ENCODE data around the gene PACSIN1. TPM values are rescaled to one million over a fixed set of nuclear protein-coding genes. Genes with fewer than 3 reads are reported as not detected.

PACSIN1 gene
- total and polyA plus RNA-seq, 10 of the 15 experiments (the other 5 are each of a cell fraction or from before 2014, with no cell fraction given) = 0.50 to 9.4 (median 2.8) TPM

GRCh38 chr6:34526241-34526972, 60.5 kb downstream of the PACSIN1 start:
- ChIA-PET RAD21 (ENCODE audit: unreplicated experiment) (interaction anchor here (1.8 kb wide), 1 partner anchor 66 kb away, joined by 10 read pairs; no protein-coding TSS in a partner anchor), SMC1A (ENCODE audit: uncharacterized antibody, unreplicated experiment) (interaction anchor here (1.2 to 3.0 kb wide), 3 partner anchors 66 to 84 kb away, joined by 3 to 19 read pairs (median 7); no protein-coding TSS in a partner anchor), POLR2A (interaction anchor here (0.5 kb wide), 2 partner anchors 208 to 215 kb away, joined by 3 to 4 read pairs; no protein-coding TSS in a partner anchor), CTCF (interaction anchor here (0.6 to 3.0 kb wide), 8 partner anchors 46 to 447 kb away, joined by 3 to 27 read pairs (median 4); no protein-coding TSS in a partner anchor)
- Histone ChIP-seq H4K20me1 (ENCODE audit: control insufficient read depth, insufficient read depth) (no peaks in the 10 kb centered on the region), H3K36me3 (ENCODE audit: control insufficient read depth in 2 of 2, insufficient read depth in 2 of 2, low read length in 1 of 2) (no peaks in the 10 kb centered on the region), H3K79me2 (ENCODE audit: control insufficient read depth, insufficient read depth, low read length) (no peaks in the 10 kb centered on the region), H3K4me2 (ENCODE audit: control insufficient read depth, insufficient read depth) (0 out of 2 replicates have a peak overlapping the region, but pooled peaks have one; percentile 7), H3K27ac (ENCODE audit: control insufficient read depth, insufficient read depth) (no peak overlapping the region), H3K9me3 (replicated peaks; ENCODE audit: control insufficient read depth, insufficient read depth, low read length) (no peaks in the 10 kb centered on the region), H3K27me3 (replicated peaks in 1 of 2; ENCODE audit: control insufficient read depth in 2 of 2, insufficient read depth in 2 of 2, low read length in 1 of 2) (no peaks in the 10 kb centered on the region), H3K4me3 (no peak overlapping the region), H3K4me1 (ENCODE audit: control insufficient read depth, insufficient read depth, low read length) (no peaks in the 10 kb centered on the region), H2AFZ (ENCODE audit: control insufficient read depth, low read depth, low read length) (peak overlapping the region; percentile 29), H3K9ac (ENCODE audit: control insufficient read depth, insufficient read depth, low read length) (no peak overlapping the region)
- 72% methylated on average over 23 of the region's 23 CpGs for WGBS (ENCODE audit: insufficient coverage, insufficient replicate concordance, low lambda C conversion rate, missing lambda C conversion rate)
- in situ Hi-C loops (cut with MboI) = no loop called here
- intact Hi-C loops (cut with micrococcal nuclease; ENCODE audit: unreplicated experiment) = loop anchor here (5.0 kb wide), 1 partner anchor 616 kb away; the partner anchor contains the start of gene TCP11
- BruUV-seq (replicated peaks) = no TSS peak
- FAIRE-seq = no peak
- no peak for DNase-seq (ENCODE audit: low read depth, low spot score)
- no peak for ATAC-seq
- TF ChIP-seq ZNF384 (IDR thresholded peaks at IDR 0.05; ENCODE audit: borderline replicate concordance, low read depth, low read length) (no peak), SREBF1 (IDR thresholded peaks at IDR 0.05; ENCODE audit: low read length) (no peak), IKZF2 (IDR thresholded peaks at IDR 0.05) (no peak), NFYB (IDR thresholded peaks at IDR 0.05; ENCODE audit: insufficient read depth, low read depth, low read length) (no peak), ZNF274 (IDR thresholded peaks at IDR 0.05; ENCODE audit: insufficient read depth, insufficient read length) (no peak), POLR2A (IDR thresholded peaks at IDR 0.05; ENCODE audit: low read depth, low read length) (no peak), LARP7 (IDR thresholded peaks at IDR 0.05) (no peak), MTA3 (IDR thresholded peaks at IDR 0.05; ENCODE audit: borderline replicate concordance, low read length) (no peak), NR2C2 (IDR thresholded peaks at IDR 0.05; ENCODE audit: borderline replicate concordance, control insufficient read depth, insufficient read length, low read depth) (no peak), NFYA (IDR thresholded peaks at IDR 0.05; ENCODE audit: borderline replicate concordance, low read depth, low read length) (no peak)
- TF ChIP-seq, protein P1, sequence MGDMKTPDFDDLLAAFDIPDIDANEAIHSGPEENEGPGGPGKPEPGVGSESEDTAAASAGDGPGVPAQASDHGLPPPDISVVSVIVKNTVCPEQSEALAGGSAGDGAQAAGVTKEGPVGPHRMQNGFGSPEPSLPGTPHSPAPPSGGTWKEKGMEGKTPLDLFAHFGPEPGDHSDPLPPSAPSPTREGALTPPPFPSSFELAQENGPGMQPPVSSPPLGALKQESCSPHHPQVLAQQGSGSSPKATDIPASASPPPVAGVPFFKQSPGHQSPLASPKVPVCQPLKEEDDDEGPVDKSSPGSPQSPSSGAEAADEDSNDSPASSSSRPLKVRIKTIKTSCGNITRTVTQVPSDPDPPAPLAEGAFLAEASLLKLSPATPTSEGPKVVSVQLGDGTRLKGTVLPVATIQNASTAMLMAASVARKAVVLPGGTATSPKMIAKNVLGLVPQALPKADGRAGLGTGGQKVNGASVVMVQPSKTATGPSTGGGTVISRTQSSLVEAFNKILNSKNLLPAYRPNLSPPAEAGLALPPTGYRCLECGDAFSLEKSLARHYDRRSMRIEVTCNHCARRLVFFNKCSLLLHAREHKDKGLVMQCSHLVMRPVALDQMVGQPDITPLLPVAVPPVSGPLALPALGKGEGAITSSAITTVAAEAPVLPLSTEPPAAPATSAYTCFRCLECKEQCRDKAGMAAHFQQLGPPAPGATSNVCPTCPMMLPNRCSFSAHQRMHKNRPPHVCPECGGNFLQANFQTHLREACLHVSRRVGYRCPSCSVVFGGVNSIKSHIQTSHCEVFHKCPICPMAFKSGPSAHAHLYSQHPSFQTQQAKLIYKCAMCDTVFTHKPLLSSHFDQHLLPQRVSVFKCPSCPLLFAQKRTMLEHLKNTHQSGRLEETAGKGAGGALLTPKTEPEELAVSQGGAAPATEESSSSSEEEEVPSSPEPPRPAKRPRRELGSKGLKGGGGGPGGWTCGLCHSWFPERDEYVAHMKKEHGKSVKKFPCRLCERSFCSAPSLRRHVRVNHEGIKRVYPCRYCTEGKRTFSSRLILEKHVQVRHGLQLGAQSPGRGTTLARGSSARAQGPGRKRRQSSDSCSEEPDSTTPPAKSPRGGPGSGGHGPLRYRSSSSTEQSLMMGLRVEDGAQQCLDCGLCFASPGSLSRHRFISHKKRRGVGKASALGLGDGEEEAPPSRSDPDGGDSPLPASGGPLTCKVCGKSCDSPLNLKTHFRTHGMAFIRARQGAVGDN (IDR thresholded peaks at IDR 0.05) = no peak
- TF ChIP-seq, protein P2, sequence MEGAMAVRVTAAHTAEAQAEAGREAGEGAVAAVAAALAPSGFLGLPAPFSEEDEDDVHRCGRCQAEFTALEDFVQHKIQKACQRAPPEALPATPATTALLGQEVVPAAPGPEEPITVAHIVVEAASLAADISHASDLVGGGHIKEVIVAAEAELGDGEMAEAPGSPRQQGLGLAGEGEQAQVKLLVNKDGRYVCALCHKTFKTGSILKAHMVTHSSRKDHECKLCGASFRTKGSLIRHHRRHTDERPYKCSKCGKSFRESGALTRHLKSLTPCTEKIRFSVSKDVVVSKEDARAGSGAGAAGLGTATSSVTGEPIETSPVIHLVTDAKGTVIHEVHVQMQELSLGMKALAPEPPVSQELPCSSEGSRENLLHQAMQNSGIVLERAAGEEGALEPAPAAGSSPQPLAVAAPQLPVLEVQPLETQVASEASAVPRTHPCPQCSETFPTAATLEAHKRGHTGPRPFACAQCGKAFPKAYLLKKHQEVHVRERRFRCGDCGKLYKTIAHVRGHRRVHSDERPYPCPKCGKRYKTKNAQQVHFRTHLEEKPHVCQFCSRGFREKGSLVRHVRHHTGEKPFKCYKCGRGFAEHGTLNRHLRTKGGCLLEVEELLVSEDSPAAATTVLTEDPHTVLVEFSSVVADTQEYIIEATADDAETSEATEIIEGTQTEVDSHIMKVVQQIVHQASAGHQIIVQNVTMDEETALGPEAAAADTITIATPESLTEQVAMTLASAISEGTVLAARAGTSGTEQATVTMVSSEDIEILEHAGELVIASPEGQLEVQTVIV (IDR thresholded peaks at IDR 0.05; ENCODE audit: borderline replicate concordance, partially characterized antibody) = no peak
- TF ChIP-seq, protein P3, sequence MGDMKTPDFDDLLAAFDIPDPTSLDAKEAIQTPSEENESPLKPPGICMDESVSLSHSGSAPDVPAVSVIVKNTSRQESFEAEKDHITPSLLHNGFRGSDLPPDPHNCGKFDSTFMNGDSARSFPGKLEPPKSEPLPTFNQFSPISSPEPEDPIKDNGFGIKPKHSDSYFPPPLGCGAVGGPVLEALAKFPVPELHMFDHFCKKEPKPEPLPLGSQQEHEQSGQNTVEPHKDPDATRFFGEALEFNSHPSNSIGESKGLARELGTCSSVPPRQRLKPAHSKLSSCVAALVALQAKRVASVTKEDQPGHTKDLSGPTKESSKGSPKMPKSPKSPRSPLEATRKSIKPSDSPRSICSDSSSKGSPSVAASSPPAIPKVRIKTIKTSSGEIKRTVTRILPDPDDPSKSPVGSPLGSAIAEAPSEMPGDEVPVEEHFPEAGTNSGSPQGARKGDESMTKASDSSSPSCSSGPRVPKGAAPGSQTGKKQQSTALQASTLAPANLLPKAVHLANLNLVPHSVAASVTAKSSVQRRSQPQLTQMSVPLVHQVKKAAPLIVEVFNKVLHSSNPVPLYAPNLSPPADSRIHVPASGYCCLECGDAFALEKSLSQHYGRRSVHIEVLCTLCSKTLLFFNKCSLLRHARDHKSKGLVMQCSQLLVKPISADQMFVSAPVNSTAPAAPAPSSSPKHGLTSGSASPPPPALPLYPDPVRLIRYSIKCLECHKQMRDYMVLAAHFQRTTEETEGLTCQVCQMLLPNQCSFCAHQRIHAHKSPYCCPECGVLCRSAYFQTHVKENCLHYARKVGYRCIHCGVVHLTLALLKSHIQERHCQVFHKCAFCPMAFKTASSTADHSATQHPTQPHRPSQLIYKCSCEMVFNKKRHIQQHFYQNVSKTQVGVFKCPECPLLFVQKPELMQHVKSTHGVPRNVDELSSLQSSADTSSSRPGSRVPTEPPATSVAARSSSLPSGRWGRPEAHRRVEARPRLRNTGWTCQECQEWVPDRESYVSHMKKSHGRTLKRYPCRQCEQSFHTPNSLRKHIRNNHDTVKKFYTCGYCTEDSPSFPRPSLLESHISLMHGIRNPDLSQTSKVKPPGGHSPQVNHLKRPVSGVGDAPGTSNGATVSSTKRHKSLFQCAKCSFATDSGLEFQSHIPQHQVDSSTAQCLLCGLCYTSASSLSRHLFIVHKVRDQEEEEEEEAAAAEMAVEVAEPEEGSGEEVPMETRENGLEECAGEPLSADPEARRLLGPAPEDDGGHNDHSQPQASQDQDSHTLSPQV (IDR thresholded peaks at IDR 0.05) = no peak

Data from GM12878 (cell line).